ENCODE measurements around the gene SAA2.

DNA sequence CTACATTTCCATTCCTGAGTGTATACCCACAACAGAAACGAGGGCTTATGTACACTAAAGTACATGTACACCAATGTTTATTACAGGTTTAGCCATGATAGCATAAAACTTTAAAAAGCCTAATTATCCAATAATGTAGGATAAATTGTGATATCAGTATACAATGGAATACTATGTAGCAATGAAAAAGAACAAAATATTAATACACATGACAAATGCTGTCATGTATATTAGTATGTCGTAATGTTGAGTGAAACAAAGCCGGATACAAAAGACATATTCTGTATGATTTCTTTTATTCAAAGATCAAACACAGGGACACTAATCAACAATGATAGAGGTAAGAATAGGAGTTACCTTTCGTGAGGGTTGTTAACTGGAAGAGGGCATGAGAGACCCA lies 14.6 kb downstream of the SAA2 start:
- TF ChIP-seq POLR2A (IDR thresholded peaks at IDR 0.05; ENCODE audit: low read depth) = no peak
- TF ChIP-seq, protein P1, sequence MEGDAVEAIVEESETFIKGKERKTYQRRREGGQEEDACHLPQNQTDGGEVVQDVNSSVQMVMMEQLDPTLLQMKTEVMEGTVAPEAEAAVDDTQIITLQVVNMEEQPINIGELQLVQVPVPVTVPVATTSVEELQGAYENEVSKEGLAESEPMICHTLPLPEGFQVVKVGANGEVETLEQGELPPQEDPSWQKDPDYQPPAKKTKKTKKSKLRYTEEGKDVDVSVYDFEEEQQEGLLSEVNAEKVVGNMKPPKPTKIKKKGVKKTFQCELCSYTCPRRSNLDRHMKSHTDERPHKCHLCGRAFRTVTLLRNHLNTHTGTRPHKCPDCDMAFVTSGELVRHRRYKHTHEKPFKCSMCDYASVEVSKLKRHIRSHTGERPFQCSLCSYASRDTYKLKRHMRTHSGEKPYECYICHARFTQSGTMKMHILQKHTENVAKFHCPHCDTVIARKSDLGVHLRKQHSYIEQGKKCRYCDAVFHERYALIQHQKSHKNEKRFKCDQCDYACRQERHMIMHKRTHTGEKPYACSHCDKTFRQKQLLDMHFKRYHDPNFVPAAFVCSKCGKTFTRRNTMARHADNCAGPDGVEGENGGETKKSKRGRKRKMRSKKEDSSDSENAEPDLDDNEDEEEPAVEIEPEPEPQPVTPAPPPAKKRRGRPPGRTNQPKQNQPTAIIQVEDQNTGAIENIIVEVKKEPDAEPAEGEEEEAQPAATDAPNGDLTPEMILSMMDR (IDR thresholded peaks at IDR 0.05) = no peak

All from esophagus muscularis mucosa (tissue), 3 donors.